ENCODE measurements around the gene RAB41. TPM values are rescaled to one million over a fixed set of nuclear protein-coding genes. Genes with fewer than 3 reads are reported as not detected.

RAB41 gene
- not detected in 3 replicates for total RNA-seq (2021)
- not detected for Bru-seq, nascent RNA
- long read RNA-seq, experiment 1: 0 reads
- long read RNA-seq, experiment 2: 0 reads
- long read RNA-seq, experiment 3: 0 reads

DNA sequence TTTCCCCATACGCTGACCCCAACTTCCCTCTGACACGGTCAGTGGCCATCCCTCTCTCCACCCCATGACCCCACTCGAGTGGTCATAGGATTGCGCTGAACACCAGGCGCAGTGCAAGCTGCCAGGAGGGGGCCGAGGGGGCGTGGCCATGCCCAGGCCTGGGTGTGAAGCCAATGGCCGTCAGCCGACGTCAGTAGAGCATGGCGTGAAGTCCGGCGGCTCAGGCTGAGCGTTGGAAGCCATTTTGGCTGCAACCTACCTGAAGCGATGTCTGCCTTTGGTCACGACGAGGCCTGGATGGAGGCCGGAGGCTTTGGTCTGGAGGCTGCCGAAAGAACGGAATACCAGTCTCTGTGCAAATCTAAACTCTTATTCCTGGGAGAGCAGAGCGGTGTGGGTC is at the start of gene RAB41:
TSS of gene RAB41 (plus strand) at position 222 of the 400 bp plus-strand sequence. CDS start at position 268, 46 bp downstream.
- TF ChIP-seq CREM (CRISPR knock-in tag; IDR thresholded peaks at IDR 0.05): no peak
- TF ChIP-seq, protein P1, sequence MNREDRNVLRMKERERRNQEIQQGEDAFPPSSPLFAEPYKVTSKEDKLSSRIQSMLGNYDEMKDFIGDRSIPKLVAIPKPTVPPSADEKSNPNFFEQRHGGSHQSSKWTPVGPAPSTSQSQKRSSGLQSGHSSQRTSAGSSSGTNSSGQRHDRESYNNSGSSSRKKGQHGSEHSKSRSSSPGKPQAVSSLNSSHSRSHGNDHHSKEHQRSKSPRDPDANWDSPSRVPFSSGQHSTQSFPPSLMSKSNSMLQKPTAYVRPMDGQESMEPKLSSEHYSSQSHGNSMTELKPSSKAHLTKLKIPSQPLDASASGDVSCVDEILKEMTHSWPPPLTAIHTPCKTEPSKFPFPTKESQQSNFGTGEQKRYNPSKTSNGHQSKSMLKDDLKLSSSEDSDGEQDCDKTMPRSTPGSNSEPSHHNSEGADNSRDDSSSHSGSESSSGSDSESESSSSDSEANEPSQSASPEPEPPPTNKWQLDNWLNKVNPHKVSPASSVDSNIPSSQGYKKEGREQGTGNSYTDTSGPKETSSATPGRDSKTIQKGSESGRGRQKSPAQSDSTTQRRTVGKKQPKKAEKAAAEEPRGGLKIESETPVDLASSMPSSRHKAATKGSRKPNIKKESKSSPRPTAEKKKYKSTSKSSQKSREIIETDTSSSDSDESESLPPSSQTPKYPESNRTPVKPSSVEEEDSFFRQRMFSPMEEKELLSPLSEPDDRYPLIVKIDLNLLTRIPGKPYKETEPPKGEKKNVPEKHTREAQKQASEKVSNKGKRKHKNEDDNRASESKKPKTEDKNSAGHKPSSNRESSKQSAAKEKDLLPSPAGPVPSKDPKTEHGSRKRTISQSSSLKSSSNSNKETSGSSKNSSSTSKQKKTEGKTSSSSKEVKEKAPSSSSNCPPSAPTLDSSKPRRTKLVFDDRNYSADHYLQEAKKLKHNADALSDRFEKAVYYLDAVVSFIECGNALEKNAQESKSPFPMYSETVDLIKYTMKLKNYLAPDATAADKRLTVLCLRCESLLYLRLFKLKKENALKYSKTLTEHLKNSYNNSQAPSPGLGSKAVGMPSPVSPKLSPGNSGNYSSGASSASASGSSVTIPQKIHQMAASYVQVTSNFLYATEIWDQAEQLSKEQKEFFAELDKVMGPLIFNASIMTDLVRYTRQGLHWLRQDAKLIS (CRISPR knock-in tag; IDR thresholded peaks at IDR 0.05; ENCODE audit: borderline replicate concordance): no peak
- TF ChIP-seq GABPB1 (CRISPR knock-in tag; IDR thresholded peaks at IDR 0.05): no peak
- TF ChIP-seq, protein P2, sequence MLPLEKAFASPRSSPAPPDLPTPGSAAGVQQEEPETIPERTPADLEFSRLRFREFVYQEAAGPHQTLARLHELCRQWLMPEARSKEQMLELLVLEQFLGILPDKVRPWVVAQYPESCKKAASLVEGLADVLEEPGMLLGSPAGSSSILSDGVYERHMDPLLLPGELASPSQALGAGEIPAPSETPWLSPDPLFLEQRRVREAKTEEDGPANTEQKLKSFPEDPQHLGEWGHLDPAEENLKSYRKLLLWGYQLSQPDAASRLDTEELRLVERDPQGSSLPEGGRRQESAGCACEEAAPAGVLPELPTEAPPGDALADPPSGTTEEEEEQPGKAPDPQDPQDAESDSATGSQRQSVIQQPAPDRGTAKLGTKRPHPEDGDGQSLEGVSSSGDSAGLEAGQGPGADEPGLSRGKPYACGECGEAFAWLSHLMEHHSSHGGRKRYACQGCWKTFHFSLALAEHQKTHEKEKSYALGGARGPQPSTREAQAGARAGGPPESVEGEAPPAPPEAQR (CRISPR knock-in tag; IDR thresholded peaks at IDR 0.05): no peak
- TF ChIP-seq NR1H2 (CRISPR knock-in tag; IDR thresholded peaks at IDR 0.05): no peak
- no peak for TF ChIP-seq NFATC4 (CRISPR knock-in tag; IDR thresholded peaks at IDR 0.05)
- TF ChIP-seq, protein P3, sequence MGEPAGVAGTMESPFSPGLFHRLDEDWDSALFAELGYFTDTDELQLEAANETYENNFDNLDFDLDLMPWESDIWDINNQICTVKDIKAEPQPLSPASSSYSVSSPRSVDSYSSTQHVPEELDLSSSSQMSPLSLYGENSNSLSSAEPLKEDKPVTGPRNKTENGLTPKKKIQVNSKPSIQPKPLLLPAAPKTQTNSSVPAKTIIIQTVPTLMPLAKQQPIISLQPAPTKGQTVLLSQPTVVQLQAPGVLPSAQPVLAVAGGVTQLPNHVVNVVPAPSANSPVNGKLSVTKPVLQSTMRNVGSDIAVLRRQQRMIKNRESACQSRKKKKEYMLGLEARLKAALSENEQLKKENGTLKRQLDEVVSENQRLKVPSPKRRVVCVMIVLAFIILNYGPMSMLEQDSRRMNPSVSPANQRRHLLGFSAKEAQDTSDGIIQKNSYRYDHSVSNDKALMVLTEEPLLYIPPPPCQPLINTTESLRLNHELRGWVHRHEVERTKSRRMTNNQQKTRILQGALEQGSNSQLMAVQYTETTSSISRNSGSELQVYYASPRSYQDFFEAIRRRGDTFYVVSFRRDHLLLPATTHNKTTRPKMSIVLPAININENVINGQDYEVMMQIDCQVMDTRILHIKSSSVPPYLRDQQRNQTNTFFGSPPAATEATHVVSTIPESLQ (CRISPR knock-in tag; IDR thresholded peaks at IDR 0.05): no peak
- no peak for TF ChIP-seq TEAD4 (CRISPR knock-in tag; IDR thresholded peaks at IDR 0.05)
- TF ChIP-seq NFE2L1 (CRISPR knock-in tag; IDR thresholded peaks at IDR 0.05): no peak
- TF ChIP-seq SP1 (CRISPR knock-in tag; conservative IDR thresholded peaks at IDR 0.05): no peak
- no peak for TF ChIP-seq IRF2 (CRISPR knock-in tag; IDR thresholded peaks at IDR 0.05; ENCODE audit: borderline replicate concordance, low read depth)
- TF ChIP-seq ZNF671 (CRISPR knock-in tag; IDR thresholded peaks at IDR 0.05): no peak
- no peak for TF ChIP-seq ZNF396 (CRISPR knock-in tag; IDR thresholded peaks at IDR 0.05; ENCODE audit: borderline replicate concordance)
- no peak for TF ChIP-seq SMAD4 (CRISPR knock-in tag; IDR thresholded peaks at IDR 0.05)
- no peak for TF ChIP-seq ZNF219 (CRISPR knock-in tag; IDR thresholded peaks at IDR 0.05; ENCODE audit: borderline replicate concordance)
- no peak within 1 kb of the TSS for H3K4me3 Mint-ChIP-seq
- CTCF ChIA-PET: no interaction called here
- no peak for ATAC-seq
- no peak within 1 kb of the TSS for H3K27ac Mint-ChIP-seq
- POLR2A ChIA-PET: no interaction called here
- H3K4me1 Mint-ChIP-seq: no peaks in the 10 kb centered on the region
- H3K9me3 Mint-ChIP-seq: no peaks in the 10 kb centered on the region
- peaks cover 6% of the 10 kb centered on the region for H3K27me3 Mint-ChIP-seq (ENCODE audit: low read depth)
- DNase-seq (ENCODE audit: low spot score): no peak
- peaks cover 9% of the 10 kb centered on the region for H3K36me3 Mint-ChIP-seq

DNA sequence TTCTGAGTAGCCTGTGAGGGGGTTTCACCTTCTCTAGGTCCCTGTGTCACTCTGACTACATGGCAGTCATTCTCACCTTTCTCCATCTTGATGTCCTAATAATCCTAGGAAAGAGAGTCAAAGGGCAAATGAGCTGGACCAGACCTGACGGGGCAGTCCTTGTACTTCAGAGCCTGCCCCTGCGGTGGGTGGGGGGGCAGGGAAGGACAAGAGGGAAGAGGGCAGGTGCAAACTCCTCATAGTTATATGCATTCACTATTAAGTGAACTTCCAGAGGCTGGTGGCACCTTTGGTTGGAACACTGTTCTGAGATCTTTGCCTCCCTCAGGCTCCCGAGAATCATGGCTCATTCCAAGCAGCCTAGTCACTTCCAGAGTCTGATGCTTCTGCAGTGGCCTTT is 47.6 kb upstream of the RAB41 start, which contains the start of gene AWAT1:
TSS of gene AWAT1 (plus strand) at position 301 of the 400 bp plus-strand sequence. CDS start at position 342, 41 bp downstream.
- Mint-ChIP-seq H3K9me3 (no peaks in the 10 kb centered on the region), H3K27me3 (ENCODE audit: low read depth) (no peaks in the 10 kb centered on the region; the same call in 1 of the 2 replicates), H3K36me3 (no peaks in the 10 kb centered on the region), H3K4me1 (peaks cover 2% of the 10 kb centered on the region; the same call in 1 of the 2 replicates), H3K4me3 (no peak within 1 kb of the TSS), H3K27ac (no peak within 1 kb of the TSS)
- no peak for ATAC-seq
- no peak for DNase-seq (ENCODE audit: low spot score)
- POLR2A ChIA-PET: no interaction called here
- TF ChIP-seq, protein P4, sequence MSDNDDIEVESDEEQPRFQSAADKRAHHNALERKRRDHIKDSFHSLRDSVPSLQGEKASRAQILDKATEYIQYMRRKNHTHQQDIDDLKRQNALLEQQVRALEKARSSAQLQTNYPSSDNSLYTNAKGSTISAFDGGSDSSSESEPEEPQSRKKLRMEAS (CRISPR knock-in tag; IDR thresholded peaks at IDR 0.05): no peak
- TF ChIP-seq NFATC4 (CRISPR knock-in tag; IDR thresholded peaks at IDR 0.05) (no peak), NFE2L1 (CRISPR knock-in tag; IDR thresholded peaks at IDR 0.05) (no peak), JUN (CRISPR knock-in tag; IDR thresholded peaks at IDR 0.05) (no peak), JAZF1 (CRISPR knock-in tag; IDR thresholded peaks at IDR 0.05) (no peak), ELF4 (CRISPR knock-in tag; IDR thresholded peaks at IDR 0.05; ENCODE audit: low read depth) (no peak), NFYB (CRISPR knock-in tag; conservative IDR thresholded peaks at IDR 0.05; ENCODE audit: low read depth) (no peak), ZNF317 (CRISPR knock-in tag; IDR thresholded peaks at IDR 0.05; ENCODE audit: borderline replicate concordance, low read depth) (no peak), ZNF416 (CRISPR knock-in tag; IDR thresholded peaks at IDR 0.05) (no peak), ZNF263 (CRISPR knock-in tag; IDR thresholded peaks at IDR 0.05; ENCODE audit: low read depth) (no peak), SP1 (CRISPR knock-in tag; conservative IDR thresholded peaks at IDR 0.05) (no peak)
- TF ChIP-seq, protein P5, sequence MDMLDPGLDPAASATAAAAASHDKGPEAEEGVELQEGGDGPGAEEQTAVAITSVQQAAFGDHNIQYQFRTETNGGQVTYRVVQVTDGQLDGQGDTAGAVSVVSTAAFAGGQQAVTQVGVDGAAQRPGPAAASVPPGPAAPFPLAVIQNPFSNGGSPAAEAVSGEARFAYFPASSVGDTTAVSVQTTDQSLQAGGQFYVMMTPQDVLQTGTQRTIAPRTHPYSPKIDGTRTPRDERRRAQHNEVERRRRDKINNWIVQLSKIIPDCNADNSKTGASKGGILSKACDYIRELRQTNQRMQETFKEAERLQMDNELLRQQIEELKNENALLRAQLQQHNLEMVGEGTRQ (CRISPR knock-in tag; IDR thresholded peaks at IDR 0.05): no peak
- TF ChIP-seq, protein P6, sequence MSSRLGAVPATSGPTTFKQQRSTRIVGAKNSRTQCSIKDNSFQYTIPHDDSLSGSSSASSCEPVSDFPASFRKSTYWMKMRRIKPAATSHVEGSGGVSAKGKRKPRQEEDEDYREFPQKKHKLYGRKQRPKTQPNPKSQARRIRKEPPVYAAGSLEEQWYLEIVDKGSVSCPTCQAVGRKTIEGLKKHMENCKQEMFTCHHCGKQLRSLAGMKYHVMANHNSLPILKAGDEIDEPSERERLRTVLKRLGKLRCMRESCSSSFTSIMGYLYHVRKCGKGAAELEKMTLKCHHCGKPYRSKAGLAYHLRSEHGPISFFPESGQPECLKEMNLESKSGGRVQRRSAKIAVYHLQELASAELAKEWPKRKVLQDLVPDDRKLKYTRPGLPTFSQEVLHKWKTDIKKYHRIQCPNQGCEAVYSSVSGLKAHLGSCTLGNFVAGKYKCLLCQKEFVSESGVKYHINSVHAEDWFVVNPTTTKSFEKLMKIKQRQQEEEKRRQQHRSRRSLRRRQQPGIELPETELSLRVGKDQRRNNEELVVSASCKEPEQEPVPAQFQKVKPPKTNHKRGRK (CRISPR knock-in tag; IDR thresholded peaks at IDR 0.05; ENCODE audit: borderline replicate concordance): no peak
- CTCF ChIA-PET: no interaction called here

All from WTC11 (cell line).